ENCODE data around the gene DAP. TPM values are rescaled to one million over a fixed set of nuclear protein-coding genes. Genes with fewer than 3 reads are reported as not detected.

Gene DAP
- total and polyA plus RNA-seq, 12 donors, result 27.4 to 197 (median 101) TPM

GRCh38 chr5:10688651-10689171 is 72.3 kb downstream of the DAP start:
- intact Hi-C loops (cut with DNase I), result no loop called here
- TF ChIP-seq CTCF (IDR thresholded peaks at IDR 0.05) (no peak), POLR2A (IDR thresholded peaks at IDR 0.05) (no peak)
- Histone ChIP-seq H3K36me3 (replicated peaks in 1 of 2) (no peaks in the 10 kb centered on the region), H3K9me3 (replicated peaks in 1 of 3) (no peaks in the 10 kb centered on the region), H3K27me3 (no peaks in the 10 kb centered on the region), H3K4me1 (replicated peaks in 1 of 2) (no peaks in the 10 kb centered on the region), H3K4me3 (no peak overlapping the region), H3K27ac (no peak overlapping the region)
- no peak for DNase-seq
- WGBS, 4 donors, result 92 to 98% (median 96%) methylated on average over 8 to 13 of the region's 13 CpGs

GRCh38 chr5:10686890-10687289 is 74.1 kb downstream of the DAP start:
- WGBS, 4 donors, result 92 to 100% (median 98%) methylated on average over 2 of the region's 2 CpGs
- no peaks in the 10 kb centered on the region for H3K27me3 ChIP-seq
- TF ChIP-seq POLR2A (IDR thresholded peaks at IDR 0.05) (no peak), CTCF (IDR thresholded peaks at IDR 0.05) (no peak)
- no peak overlapping the region for H3K4me3 ChIP-seq
- no peak overlapping the region for H3K27ac ChIP-seq
- DNase-seq, result no peak
- intact Hi-C loops (cut with DNase I), result no loop called here
- peaks cover 0 to 8% of the 10 kb centered on the region in 2 donors for H3K36me3 ChIP-seq (replicated peaks in 1 of 2)
- H3K9me3 ChIP-seq (replicated peaks in 1 of 3), result no peaks in the 10 kb centered on the region
- no peaks in the 10 kb centered on the region for H3K4me1 ChIP-seq (replicated peaks in 1 of 2)

- peaks cover 0 to 18% of the 10 kb centered on the region in 2 donors for H3K36me3 ChIP-seq (replicated peaks in 1 of 2)
- no peaks in the 10 kb centered on the region for H3K4me1 ChIP-seq (replicated peaks in 1 of 2)
These were observed 75.9 kb downstream of the DAP start for GRCh38 chr5:10685115-10685521.

GRCh38 chr5:10684303-10685086 is 76.5 kb downstream of the DAP start:
- TF ChIP-seq POLR2A (IDR thresholded peaks at IDR 0.05), result no peak

More at GRCh38 chr5:10685115-10685521, 75.9 kb downstream of the DAP start:
- no peak for TF ChIP-seq POLR2A (IDR thresholded peaks at IDR 0.05)
- TF ChIP-seq CTCF (IDR thresholded peaks at IDR 0.05), result no peak
- H3K27me3 ChIP-seq, result no peaks in the 10 kb centered on the region
- H3K9me3 ChIP-seq (replicated peaks in 1 of 3), result no peaks in the 10 kb centered on the region
- H3K4me3 ChIP-seq, result no peak overlapping the region
- WGBS, 4 donors, result 88 to 90% (median 89%) methylated on average over 6 of the region's 6 CpGs
- H3K27ac ChIP-seq, result no peak overlapping the region
- intact Hi-C loops (cut with DNase I), result no loop called here
- DNase-seq, result no peak

More at GRCh38 chr5:10684303-10685086, 76.5 kb downstream of the DAP start:
- Histone ChIP-seq H3K27ac (no peak overlapping the region), H3K9me3 (replicated peaks in 1 of 3) (no peaks in the 10 kb centered on the region), H3K27me3 (no peaks in the 10 kb centered on the region), H3K4me1 (replicated peaks in 1 of 2) (no peaks in the 10 kb centered on the region), H3K36me3 (replicated peaks in 1 of 2) (peaks cover 0 to 24% of the 10 kb centered on the region in 2 donors), H3K4me3 (no peak overlapping the region)
- intact Hi-C loops (cut with DNase I), result no loop called here
- DNase-seq, result no peak
- 91 to 96% (median 93%) methylated on average over 11 of the region's 11 CpGs for WGBS, 4 donors

Measured in adrenal gland (tissue), 12 donors.